H1 (cell line): ENCODE results near the gene CORT. TPM values are rescaled to one million over a fixed set of nuclear protein-coding genes. Genes with fewer than 3 reads are reported as not detected.

ENCODE experiments used
- CTCF ChIA-PET: fragments of 300-600 bp; sonication (Branson Sonifier 250); formaldehyde crosslinking; loops from one replicate; lab custom pipeline; 2021; ENCODE audit not compliant: partially characterized antibody; lab: Charles Lee
- POLR2A ChIA-PET: fragments of 300-600 bp; sonication (Branson Sonifier 250); formaldehyde crosslinking; loops from one replicate; lab custom pipeline; 2021; ENCODE audit warnings: inconsistent platforms; ENCODE audit not compliant: partially characterized antibody; lab: Charles Lee
- DNase-seq, 2 experiments: peaks; one replicate each; pipeline versions ENCODE4 v3.0.0 to v3.0.0-alpha.2; 2010 to 2022; ENCODE audit warnings: low spot score in 2 of 2, low read depth in 1 of 2, mixed read lengths in 1 of 2
- FAIRE-seq: peaks from 2 replicates; lab custom pipeline; 2011; peaks lifted over from hg19 to GRCh38; lab: Jason Lieb, UNC
- H2AFZ ChIP-seq: 2 replicates; pipeline ENCODE4 v1.8.1; 2012; ENCODE audit warnings: low read length, inconsistent platforms
- H2AK5ac ChIP-seq: 2 replicates; pipeline ENCODE4 v1.6.1; 2013; ENCODE audit warnings: low read depth, low read length
- H2BK120ac ChIP-seq: replicated peaks from 2 replicates; pipeline ENCODE3; 2013; ENCODE audit warnings: low read depth, low read length, inconsistent platforms
- H2BK12ac ChIP-seq: 2 replicates; pipeline ENCODE4 v1.6.1; 2013; ENCODE audit warnings: low read depth, low read length
- H2BK15ac ChIP-seq: 2 replicates; pipeline ENCODE4 v1.6.1; 2013; ENCODE audit warnings: low read length
- H2BK20ac ChIP-seq: 2 replicates; pipeline ENCODE4 v1.6.1; 2013; ENCODE audit warnings: low read length
- H2BK5ac ChIP-seq: 2 replicates; pipeline ENCODE4 v1.6.1; 2013; ENCODE audit warnings: low read depth, low read length
- H3K14ac ChIP-seq: 2 replicates; pipeline ENCODE4 v1.6.1; 2013; ENCODE audit warnings: inconsistent platforms; ENCODE audit not compliant: insufficient read length
- H3K18ac ChIP-seq: 2 replicates; pipeline ENCODE4 v1.6.1; 2013; ENCODE audit warnings: low read length; ENCODE audit errors: extremely low read depth
- H3K23ac ChIP-seq: 2 replicates; pipeline ENCODE4 v1.6.1; 2013; ENCODE audit warnings: inconsistent platforms; ENCODE audit not compliant: insufficient read length
- H3K23me2 ChIP-seq: 2 replicates; pipeline ENCODE4 v1.6.1; 2013; ENCODE audit warnings: low read depth, low read length
- H3K27ac ChIP-seq: 2 replicates; pipeline ENCODE4 v1.6.1; 2011; ENCODE audit warnings: low read depth, low read length, inconsistent platforms
- H3K27me3 ChIP-seq, 4 experiments: replicated peaks in 1 of 4; 1 replicate in 1 of 4; 2 replicates in 3 of 4; pipeline versions ENCODE4 v1.6.1 to v1.8.1; 2011 to 2013; ENCODE audit warnings: low read length in 3 of 4, mild to moderate bottlenecking in 3 of 4, inconsistent platforms in 2 of 4, mixed read lengths in 2 of 4, moderate library complexity in 1 of 4; ENCODE audit not compliant: control insufficient read depth in 3 of 4, insufficient read depth in 3 of 4; ENCODE audit errors: extremely low read depth in 1 of 4
- H3K36me3 ChIP-seq, 4 experiments: 2 replicates each; pipeline versions ENCODE4 v1.6.1 to v1.8.1; 2011 to 2013; ENCODE audit warnings: mild to moderate bottlenecking in 4 of 4, low read length in 3 of 4, moderate library complexity in 2 of 4, control low read depth in 1 of 4, inconsistent platforms in 1 of 4; ENCODE audit not compliant: insufficient read depth in 4 of 4, control insufficient read depth in 2 of 4
- H3K4ac ChIP-seq: replicated peaks from 2 replicates; pipeline ENCODE3; 2013; ENCODE audit warnings: low read length, low read depth, mixed read lengths, inconsistent platforms; ENCODE audit not compliant: insufficient read length
- H3K4me1 ChIP-seq, 4 experiments: replicated peaks in 1 of 4; 1 replicate in 1 of 4; 2 replicates in 3 of 4; pipeline versions ENCODE4 v1.6.1 to v1.8.1; 2011 to 2013; ENCODE audit warnings: low read length in 3 of 4, inconsistent platforms in 2 of 4, mixed read lengths in 1 of 4; ENCODE audit not compliant: insufficient read depth in 4 of 4, control insufficient read depth in 3 of 4
- H3K4me2 ChIP-seq, 2 experiments: 2 replicates each; pipeline versions ENCODE4 v1.6.1 to v1.8.1; 2011 to 2013; ENCODE audit warnings: low read depth in 2 of 2, low read length in 2 of 2, control low read depth in 1 of 2, inconsistent platforms in 1 of 2, mild to moderate bottlenecking in 1 of 2; ENCODE audit not compliant: insufficient read depth in 1 of 2
- H3K4me3 ChIP-seq, 4 experiments: fragments of 200-600, 300-600 bp in 1 of 4; sonication (generic), shearing (Covaris generic), sonication (Bioruptor Twin) in 1 of 4; 2 replicates each; pipeline versions ENCODE4 v1.5.1 to v1.8.1; 2011 to 2016; ENCODE audit warnings: low read length in 4 of 4, low read depth in 3 of 4, control low read depth in 2 of 4, inconsistent platforms in 2 of 4, mild to moderate bottlenecking in 2 of 4, mixed read lengths in 1 of 4, moderate library complexity in 1 of 4; ENCODE audit not compliant: insufficient read depth in 2 of 4; ENCODE audit errors: extremely low read depth in 1 of 4
- H3K56ac ChIP-seq: replicated peaks from 2 replicates; pipeline ENCODE3; 2013; ENCODE audit warnings: low read depth, mild to moderate bottlenecking, mixed read lengths, low read length, inconsistent platforms; ENCODE audit not compliant: insufficient read length
- H3K79me1 ChIP-seq: 2 replicates; pipeline ENCODE4 v1.6.1; 2013; ENCODE audit warnings: low read depth, low read length, control low read depth
- H3K79me2 ChIP-seq, 2 experiments: 2 replicates each; pipeline versions ENCODE4 v1.6.1 to v1.8.1; 2012 to 2013; ENCODE audit warnings: low read length in 2 of 2, mild to moderate bottlenecking in 2 of 2, inconsistent platforms in 1 of 2; ENCODE audit not compliant: insufficient read depth in 2 of 2, control insufficient read depth in 1 of 2
- H3K9ac ChIP-seq, 4 experiments: replicated peaks in 1 of 4; 1 replicate in 1 of 4; 2 replicates in 3 of 4; pipeline versions ENCODE4 v1.6.1 to v1.8.1; 2011 to 2013; ENCODE audit warnings: low read depth in 3 of 4, low read length in 3 of 4, control low read depth in 2 of 4, mild to moderate bottlenecking in 2 of 4, moderate library complexity in 2 of 4, inconsistent platforms in 1 of 4; ENCODE audit errors: extremely low read depth in 1 of 4
- H3K9me3 ChIP-seq, 2 experiments: 2 replicates each; pipeline versions ENCODE4 v1.6.1 to v1.8.1; 2012 to 2013; ENCODE audit warnings: mild to moderate bottlenecking in 2 of 2, moderate library complexity in 2 of 2, control low read depth in 1 of 2, inconsistent platforms in 1 of 2, low read depth in 1 of 2, low read length in 1 of 2, mixed read lengths in 1 of 2; ENCODE audit not compliant: insufficient read depth in 2 of 2
- H4K20me1 ChIP-seq, 2 experiments: replicated peaks in 1 of 2; 2 replicates each; pipeline versions ENCODE3 to v1.8.1; 2011 to 2013; ENCODE audit warnings: inconsistent platforms in 2 of 2, low read length in 2 of 2, mild to moderate bottlenecking in 1 of 2; ENCODE audit not compliant: insufficient read depth in 2 of 2, control insufficient read depth in 1 of 2
- H4K5ac ChIP-seq: 2 replicates; pipeline ENCODE4 v1.6.1; 2013; ENCODE audit warnings: low read length, low read depth, mixed read lengths, inconsistent platforms; ENCODE audit not compliant: insufficient read length
- H4K8ac ChIP-seq: 2 replicates; pipeline ENCODE4 v1.8.0; 2013; ENCODE audit warnings: mild to moderate bottlenecking, moderate library complexity, low read length, inconsistent platforms; ENCODE audit not compliant: insufficient read depth; ENCODE audit errors: extremely low read depth
- H4K91ac ChIP-seq: replicated peaks from 2 replicates; pipeline ENCODE3; 2013; ENCODE audit warnings: low read length, mixed read lengths, inconsistent platforms; ENCODE audit not compliant: insufficient read length
- BCL11A ChIP-seq, 2 experiments: IDR thresholded peaks; one replicate each; pipeline ENCODE4 v1.6.1; 2011; ENCODE audit warnings: low read depth in 2 of 2, low read length in 2 of 2, mild to moderate bottlenecking in 2 of 2
- CHD1 ChIP-seq: IDR thresholded peaks from 2 replicates; pipeline ENCODE4 v1.6.1; 2012; ENCODE audit warnings: low read depth, low read length, improper control_type of control experiment
- EP300 ChIP-seq, 2 experiments: IDR thresholded peaks; 1 replicate in 1 of 2; 2 replicates in 1 of 2; pipeline ENCODE4 v1.6.1; 2011 to 2012; ENCODE audit warnings: low read depth in 2 of 2, low read length in 2 of 2, mild to moderate bottlenecking in 2 of 2, borderline replicate concordance in 1 of 2, inconsistent platforms in 1 of 2, moderate library complexity in 1 of 2
- KDM1A ChIP-seq: fragments of 200-600, 300-600 bp; sonication (generic); IDR thresholded peaks from 2 replicates; pipeline ENCODE4 v1.7.1; 2016; ENCODE audit warnings: mild to moderate bottlenecking, low read length, borderline replicate concordance
- KDM4A ChIP-seq: IDR thresholded peaks from one replicate; pipeline ENCODE4 v1.7.1; 2012; ENCODE audit warnings: low read depth, mild to moderate bottlenecking, moderate library complexity, low read length, inconsistent platforms; ENCODE audit not compliant: severe bottlenecking
- KDM5A ChIP-seq: fragments of 200-600 bp; IDR thresholded peaks from 2 replicates; pipeline ENCODE4 v1.7.1; 2012; ENCODE audit warnings: mild to moderate bottlenecking, low read length, inconsistent platforms, mixed read lengths
- NRF1 ChIP-seq: IDR thresholded peaks from 2 replicates; pipeline ENCODE4 v1.6.1; 2011; ENCODE audit warnings: mild to moderate bottlenecking, low read depth, low read length, improper control_type of control experiment
- SIN3A ChIP-seq, 2 experiments: IDR thresholded peaks in 1 of 2; conservative IDR thresholded peaks in 1 of 2; 2 replicates each; pipeline ENCODE4 v1.6.1; 2011 to 2012; ENCODE audit warnings: low read length in 2 of 2, improper control_type of control experiment in 1 of 2, low read depth in 1 of 2, mild to moderate bottlenecking in 1 of 2
- SP2 ChIP-seq: IDR thresholded peaks from 2 replicates; pipeline ENCODE4 v1.6.1; 2012; ENCODE audit warnings: mild to moderate bottlenecking, low read length, inconsistent platforms
- TEAD4 ChIP-seq: IDR thresholded peaks from 2 replicates; pipeline ENCODE4 v1.6.1; 2012; ENCODE audit warnings: low read depth, low read length, inconsistent platforms, mixed read lengths
- WGBS, 2 experiments: shearing (Covaris generic) in 1 of 2; methylation state at CpG; one replicate each; pipeline versions ENCODE4 v1.1.6 to v1.1.7; 2013 to 2015; ENCODE audit warnings: low lambda C conversion rate in 2 of 2, mixed read lengths in 2 of 2, inconsistent platforms in 1 of 2, low coverage in 1 of 2, missing lambda C conversion rate in 1 of 2; ENCODE audit not compliant: insufficient replicate concordance in 2 of 2, insufficient coverage in 1 of 2, insufficient read length in 1 of 2; ENCODE audit errors: extremely low coverage in 1 of 2, missing lambda C conversion rate in 1 of 2; 5-methylcytosine and 5-hydroxymethylcytosine counted together
- polyA plus RNA-seq, 7 experiments: library from polyadenylated mRNA; depleted of rRNA in 3 of 7; stranded (reverse) in 5 of 7; unstranded in 2 of 7; fragments of >200 nt in 5 of 7; fragments of 200-250 nt in 2 of 7; gene quantifications; 1 replicate in 5 of 7; 2 replicates in 1 of 7; 4 replicates in 1 of 7; pipeline versions ENCODE4 v1.2.1 to v1.2.3, GENCODE V29; 2011 to 2013; ENCODE audit warnings: missing spikeins in 2 of 7, mixed read lengths in 2 of 7
- total RNA-seq: library from RNA; stranded (reverse); fragmentation: NEBNext Ultra II Directional; extraction: Animal tissue kit (Norgen Biotek cat#: 25700); gene quantifications from 2 replicates; pipeline ENCODE4 v1.2.1, GENCODE V29; 2021

The CORT gene
- total and polyA plus RNA-seq, 2 of the 8 experiments (the other 6 are each of a cell fraction or from before 2014, with no cell fraction given) = 0.15 to 0.30 TPM

DNA sequence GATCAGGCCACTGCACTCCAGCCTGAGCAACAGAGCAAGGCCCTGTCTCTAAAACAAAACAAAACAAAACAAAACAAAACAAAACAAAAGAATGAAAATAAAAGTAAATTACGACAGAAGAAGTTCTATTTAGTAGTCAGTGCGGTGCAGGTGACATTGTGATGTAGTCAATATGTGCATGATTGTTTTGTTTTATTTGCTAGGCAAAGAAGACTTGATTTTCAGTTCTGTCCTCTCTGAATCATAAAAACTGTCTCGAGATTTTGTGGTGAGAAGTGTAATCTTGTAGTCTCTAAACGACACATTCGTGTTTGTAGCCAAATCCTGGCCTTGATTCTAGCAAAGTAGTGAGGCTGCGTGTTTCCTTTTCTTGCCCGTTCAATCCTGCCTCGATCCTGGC is 48.4 kb downstream of the CORT start:
- 91% methylated on average over 8 of the region's 8 CpGs; no CpG with 5 or more reads in 1 of the 2 experiments for WGBS, 2 experiments
- peaks cover 0 to 24% of the 10 kb centered on the region in 2 experiments; a peak in 1 of 4 replicates for H3K79me2 ChIP-seq
- no peak overlapping the region for H2AK5ac ChIP-seq

More for the DNA sequence above, 48.4 kb downstream of the CORT start:
- POLR2A ChIA-PET = interaction anchor here (1.3 kb wide), 1 partner anchor 68 kb away, joined by 3 read pairs; the partner anchor contains the start of gene CENPS
- TF ChIP-seq KDM1A (no peak), SIN3A (conservative IDR thresholded peaks at IDR 0.05 in 1 of 2, IDR thresholded peaks at IDR 0.05 in 1 of 2; ENCODE audit: low read depth in 1 of 2, low read length in 2 of 2) (no peak), SP2 (no peak), KDM5A (no peak), KDM4A (no peak), TEAD4 (no peak), NRF1 (no peak), EP300 (IDR thresholded peaks at IDR 0.05; ENCODE audit: borderline replicate concordance in 1 of 2, low read depth in 2 of 2, low read length in 2 of 2) (no peak), BCL11A (IDR thresholded peaks at IDR 0.05; ENCODE audit: low read depth in 2 of 2, low read length in 2 of 2) (no peak), CHD1 (no peak)
- TF ChIP-seq, all 59 proteins: peak for 0
- Histone ChIP-seq H3K23ac (no peak overlapping the region), H3K9ac (no peak overlapping the region), H3K4ac (no peak overlapping the region), H3K36me3 (peaks cover 0 to 4% (median 0%) of the 10 kb centered on the region in 4 experiments; a peak in 1 of 8 replicates), H3K4me3 (no peak overlapping the region), H3K27me3 (no peaks in the 10 kb centered on the region), H3K23me2 (no peaks in the 10 kb centered on the region), H4K8ac (no peak overlapping the region), H3K4me1 (peaks cover 0 to 6% (median 3%) of the 10 kb centered on the region in 4 experiments; a peak in 4 of 7 replicates), H3K4me2 (no peak overlapping the region), H4K20me1 (peaks cover 4 to 7% of the 10 kb centered on the region in 2 experiments), H4K5ac (no peak overlapping the region), H2BK5ac (no peak overlapping the region), H3K56ac (no peak overlapping the region), H3K79me1 (peaks cover 3% of the 10 kb centered on the region; the same call in 1 of the 2 replicates), H2BK15ac (no peak overlapping the region), H2BK12ac (no peak overlapping the region), H3K9me3 (no peaks in the 10 kb centered on the region), H4K91ac (no peak overlapping the region), H2AFZ (no peak overlapping the region), H2BK120ac (no peak overlapping the region), H3K27ac (no peak overlapping the region), H3K18ac (no peak overlapping the region), H2BK20ac (no peak overlapping the region), H3K14ac (no peak overlapping the region)
- no peak for DNase-seq
- FAIRE-seq = no peak
- CTCF ChIA-PET = interaction anchor here (1.2 to 8.5 kb wide), 4 partner anchors 10 to 66 kb away, joined by 3 to 132 read pairs (median 12); partner anchors contain the start of gene CENPS
